Left ventricle myocardium inferior (tissue), 1 donor: ENCODE measurements around the gene WNT11. TPM values are rescaled to one million over a fixed set of nuclear protein-coding genes. Genes with fewer than 3 reads are reported as not detected.
A peak's percentile ranks its signal among the peaks of the same experiment; 100 is the strongest.

Source experiments
- DNase-seq: peaks from one replicate; pipeline ENCODE4 v3.0.0-alpha.2; 2020
- H3K27ac ChIP-seq: fragments of 200-600 bp; replicated peaks from 2 replicates; pipeline ENCODE4 v1.8.0; 2021
- H3K27me3 ChIP-seq: fragments of 200-600 bp; 2 replicates; pipeline ENCODE4 v1.8.0; 2021; ENCODE audit warnings: low read depth
- H3K36me3 ChIP-seq: fragments of 200-600 bp; 2 replicates; pipeline ENCODE4 v1.8.0; 2021
- H3K4me1 ChIP-seq: fragments of 200-600 bp; 2 replicates; pipeline ENCODE4 v1.8.0; 2021
- H3K4me3 ChIP-seq: fragments of 200-600 bp; 2 replicates; pipeline ENCODE4 v1.8.0; 2021; ENCODE audit warnings: mild to moderate bottlenecking, moderate library complexity
- H3K9me3 ChIP-seq: fragments of 200-600 bp; replicated peaks from 2 replicates; pipeline ENCODE4 v1.8.0; 2021
- CTCF ChIP-seq: fragments of 200-600 bp; IDR thresholded peaks from 2 replicates; pipeline ENCODE4 v1.8.0; 2021; ENCODE audit warnings: antibody characterized with exemption, mild to moderate bottlenecking, borderline replicate concordance
- intact Hi-C: fragments of 100-400 bp; cut with micrococcal nuclease; formaldehyde crosslinking; loops from one replicate; pipeline ENCODE4 v1.11.0; 2022
- total RNA-seq: library from RNA; stranded (reverse); fragmentation: NEBNext Ultra II Directional; extraction: Animal tissue kit (Norgen Biotek cat#: 25700); gene quantifications from one replicate; pipeline ENCODE4 v1.2.1, GENCODE V29; 2021
- donor health status: DM: no; HTN: yes; CAD: no; lungs with severe emphysema.

Gene WNT11
- total RNA-seq, 1 donor from 2014 or later, result 22.7 TPM

DNA sequence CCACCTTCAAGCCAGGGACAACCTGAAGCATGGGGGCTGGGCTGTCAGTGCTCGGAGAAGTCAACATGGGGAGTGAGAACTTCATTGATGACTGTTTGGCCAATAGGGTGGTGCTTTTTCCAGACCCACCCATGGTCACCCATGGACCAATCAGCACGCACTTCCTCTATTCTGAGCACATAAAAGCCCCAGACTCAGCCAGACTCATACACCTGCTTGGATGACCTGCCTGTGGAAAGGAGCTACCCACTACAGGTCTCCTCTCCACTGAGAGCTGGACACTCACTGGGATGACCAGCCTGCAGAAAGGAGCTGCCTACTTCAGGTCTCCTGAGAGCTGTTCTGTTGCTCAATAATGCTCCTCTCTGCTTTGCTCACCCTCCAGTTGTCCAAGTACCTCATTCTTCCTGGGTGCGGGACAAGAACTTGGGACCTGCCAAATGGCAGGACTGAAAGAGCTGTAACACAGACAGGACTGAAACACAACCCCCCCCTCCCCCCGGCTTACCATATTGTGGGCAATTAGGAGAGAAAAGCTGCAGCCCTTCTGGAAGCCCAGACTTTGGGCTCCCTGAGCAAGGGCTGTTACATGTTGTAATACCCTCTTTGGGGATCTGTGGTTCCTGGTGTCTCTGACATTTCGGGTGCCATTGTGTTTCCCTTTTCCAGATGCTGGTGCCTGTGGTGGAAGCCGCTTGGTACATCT lies 44.4 kb upstream of the WNT11 start:
- H3K36me3 ChIP-seq, result no peaks in the 10 kb centered on the region
- H3K9me3 ChIP-seq, result peaks cover 7% of the 10 kb centered on the region
- intact Hi-C loops, result no loop called here
- no peaks in the 10 kb centered on the region for H3K4me1 ChIP-seq
- no peak overlapping the region for H3K27ac ChIP-seq
- H3K4me3 ChIP-seq, result no peak overlapping the region
- H3K27me3 ChIP-seq, result peaks cover 16% of the 10 kb centered on the region
- no peak for DNase-seq
- TF ChIP-seq CTCF, result no peak

GRCh38 chr11:76249195-76249741 lies 43.0 kb upstream of the WNT11 start:
- no peak overlapping the region for H3K27ac ChIP-seq
- H3K4me1 ChIP-seq, result no peaks in the 10 kb centered on the region
- no peak for DNase-seq
- intact Hi-C loops, result no loop called here
- no peaks in the 10 kb centered on the region for H3K36me3 ChIP-seq
- no peak for TF ChIP-seq CTCF
- peaks cover 7% of the 10 kb centered on the region for H3K9me3 ChIP-seq
- peaks cover 18% of the 10 kb centered on the region for H3K27me3 ChIP-seq
- H3K4me3 ChIP-seq, result no peak overlapping the region

GRCh38 chr11:76248210-76248609 lies 41.9 kb upstream of the WNT11 start:
- Histone ChIP-seq H3K9me3 (peaks cover 7% of the 10 kb centered on the region), H3K36me3 (no peaks in the 10 kb centered on the region), H3K27me3 (peaks cover 20% of the 10 kb centered on the region), H3K27ac (no peak overlapping the region), H3K4me1 (no peaks in the 10 kb centered on the region), H3K4me3 (no peak overlapping the region)
- no peak for DNase-seq
- peak; percentile 21 for TF ChIP-seq CTCF
- intact Hi-C loops, result no loop called here

GRCh38 chr11:76247091-76247490 lies 40.8 kb upstream of the WNT11 start:
- no peak overlapping the region for H3K4me3 ChIP-seq
- no peaks in the 10 kb centered on the region for H3K4me1 ChIP-seq
- intact Hi-C loops, result no loop called here
- no peaks in the 10 kb centered on the region for H3K36me3 ChIP-seq
- H3K9me3 ChIP-seq, result peaks cover 7% of the 10 kb centered on the region
- no peak for TF ChIP-seq CTCF
- no peak for DNase-seq
- H3K27ac ChIP-seq, result no peak overlapping the region
- peaks cover 27% of the 10 kb centered on the region for H3K27me3 ChIP-seq

DNA sequence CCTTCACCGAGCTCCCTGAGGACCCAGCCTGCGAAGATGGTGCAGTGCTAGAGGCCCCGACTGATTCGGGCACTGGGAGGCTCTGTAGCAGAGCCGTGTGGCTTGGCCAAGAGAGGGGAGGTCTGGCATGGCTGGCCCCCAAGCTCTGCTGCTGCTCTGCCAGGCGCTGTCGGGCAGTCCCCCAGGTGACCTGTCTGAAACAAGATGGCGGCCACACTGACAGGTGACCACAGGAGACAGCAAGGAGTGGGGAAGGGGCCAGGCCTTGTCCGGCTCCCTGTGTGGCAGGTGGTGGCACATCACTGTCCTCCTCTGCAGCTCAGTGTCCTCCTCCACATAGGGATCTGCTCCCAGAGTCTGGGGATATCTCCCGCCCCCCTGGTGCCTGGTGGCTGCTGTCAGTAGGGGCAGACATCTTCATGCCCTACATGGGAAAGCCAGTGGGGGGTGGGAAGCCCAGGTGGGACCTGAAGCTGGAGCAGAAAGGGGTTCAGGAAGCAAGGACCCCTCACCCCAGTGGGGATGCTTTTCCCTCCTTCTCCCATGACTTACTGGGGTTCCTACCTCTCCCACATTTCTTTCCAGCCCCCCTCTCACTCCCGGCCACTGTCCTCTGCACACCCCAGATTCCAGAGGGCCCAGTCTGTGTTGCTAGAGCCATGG lies 40.1 kb upstream of the WNT11 start:
- Histone ChIP-seq H3K9me3 (peaks cover 7% of the 10 kb centered on the region), H3K4me3 (no peak overlapping the region), H3K27ac (no peak overlapping the region), H3K4me1 (no peaks in the 10 kb centered on the region), H3K36me3 (no peaks in the 10 kb centered on the region), H3K27me3 (peaks cover 34% of the 10 kb centered on the region)
- TF ChIP-seq CTCF, result no peak
- DNase-seq, result no peak
- intact Hi-C loops, result no loop called here
